SU-DHL-6 (cell line): ENCODE data around the gene POLE.

Experiments
- H2AFZ ChIP-seq: fragments of 200-600 bp; sonication (generic); 2 replicates; pipeline ENCODE4 v1.6.1; 2014; ENCODE audit warnings: low read depth, mild to moderate bottlenecking, moderate library complexity, mixed read lengths, antibody characterized with exemption, low read length; ENCODE audit not compliant: severe bottlenecking
- H3F3A ChIP-seq: fragments of 200-600 bp; shearing (Covaris generic); 2 replicates; pipeline ENCODE4 v1.6.0; 2016; ENCODE audit warnings: antibody characterized with exemption, mild to moderate bottlenecking; ENCODE audit not compliant: insufficient read depth
- H3K27ac ChIP-seq: fragments of 200-600 bp; sonication (generic); 2 replicates; pipeline ENCODE4 v1.5.1; 2016; ENCODE audit warnings: low read depth, mild to moderate bottlenecking, low read length, moderate library complexity, mixed read lengths
- H3K27me3 ChIP-seq: fragments of 200-600 bp; sonication (generic), shearing (Covaris generic); 2 replicates; pipeline ENCODE4 v1.6.0; 2014; ENCODE audit warnings: mild to moderate bottlenecking, low read length
- H3K36me3 ChIP-seq: fragments of 200-600 bp; sonication (generic); 2 replicates; pipeline ENCODE4 v1.6.1; 2014; ENCODE audit warnings: mild to moderate bottlenecking, low read length, mixed read lengths
- H3K4me2 ChIP-seq: fragments of 300-600, 200-600 bp; shearing (Covaris generic), sonication (generic); 2 replicates; pipeline ENCODE4 v1.6.0; 2014; ENCODE audit warnings: low read length, low read depth, mild to moderate bottlenecking; ENCODE audit not compliant: poor library complexity, severe bottlenecking
- H3K4me3 ChIP-seq: fragments of 200-600 bp; sonication (generic); 2 replicates; pipeline ENCODE4 v1.5.1; 2014; ENCODE audit warnings: antibody characterized with exemption, low read length, mild to moderate bottlenecking, mixed read lengths; ENCODE audit not compliant: insufficient read depth, poor library complexity, severe bottlenecking
- H3K79me2 ChIP-seq: fragments of 200-600 bp; sonication (generic); 2 replicates; pipeline ENCODE4 v1.6.1; 2014; ENCODE audit warnings: mild to moderate bottlenecking, low read length, moderate library complexity; ENCODE audit not compliant: insufficient read depth
- H3K9ac ChIP-seq: fragments of 200-600 bp; sonication (generic); 2 replicates; pipeline ENCODE4 v1.7.0; 2014; ENCODE audit warnings: mild to moderate bottlenecking, low read length
- H3K9me2 ChIP-seq: fragments of 200-600 bp; sonication (generic); replicated peaks from 2 replicates; pipeline ENCODE4 v1.6.1; 2014; ENCODE audit warnings: low read length; ENCODE audit not compliant: insufficient read depth
- H3K9me3 ChIP-seq: fragments of 200-600 bp; sonication (generic); 2 replicates; pipeline ENCODE4 v1.6.1; 2014; ENCODE audit warnings: low read length, mixed read lengths; ENCODE audit not compliant: insufficient read depth
- H4K20me1 ChIP-seq: fragments of 200-600 bp; sonication (generic); 2 replicates; pipeline ENCODE4 v1.6.1; 2014; ENCODE audit warnings: low read depth, mild to moderate bottlenecking, antibody characterized with exemption, low read length, moderate library complexity, mixed read lengths
- CTCF ChIP-seq: fragments of 200-600 bp; sonication (generic); IDR thresholded peaks from one replicate; pipeline ENCODE4 v1.5.1; 2017; ENCODE audit warnings: antibody characterized with exemption, mild to moderate bottlenecking, low read length, moderate library complexity; ENCODE audit not compliant: insufficient read depth, poor library complexity, severe bottlenecking
- EZH2phosphoT487 ChIP-seq: fragments of 200-600 bp; sonication (generic), shearing (Covaris generic); conservative IDR thresholded peaks from 2 replicates; pipeline ENCODE4 v1.6.1; 2018; ENCODE audit warnings: mild to moderate bottlenecking, antibody characterized with exemption, low read length, moderate library complexity, mixed read lengths

Gene POLE

GRCh38 chr12:132582582-132583410, 104.3 kb downstream of the POLE start:
- H4K20me1 ChIP-seq: no peaks in the 10 kb centered on the region
- H3K36me3 ChIP-seq: no peaks in the 10 kb centered on the region

GRCh38 chr12:132582058-132582420, 105.1 kb downstream of the POLE start:
- Histone ChIP-seq H3F3A (no peaks in the 10 kb centered on the region; the same call in 1 of the 2 replicates), H3K9ac (no peak overlapping the region), H3K27ac (no peak overlapping the region), H3K36me3 (no peaks in the 10 kb centered on the region), H3K4me2 (no peak overlapping the region), H3K27me3 (no peaks in the 10 kb centered on the region), H3K9me2 (no peaks in the 10 kb centered on the region), H2AFZ (no peak overlapping the region), H3K4me3 (no peak overlapping the region), H3K9me3 (no peaks in the 10 kb centered on the region), H3K79me2 (no peaks in the 10 kb centered on the region), H4K20me1 (no peaks in the 10 kb centered on the region)
- TF ChIP-seq EZH2phosphoT487 (no peak), CTCF (no peak)

More at GRCh38 chr12:132582582-132583410, 104.3 kb downstream of the POLE start:
- H3K9ac ChIP-seq: no peak overlapping the region
- no peaks in the 10 kb centered on the region for H3K27me3 ChIP-seq
- H2AFZ ChIP-seq: no peak overlapping the region
- no peaks in the 10 kb centered on the region for H3K9me3 ChIP-seq
- TF ChIP-seq EZH2phosphoT487 (no peak), CTCF (no peak)
- no peaks in the 10 kb centered on the region; the same call in 1 of the 2 replicates for H3F3A ChIP-seq
- no peak overlapping the region for H3K27ac ChIP-seq
- no peaks in the 10 kb centered on the region for H3K79me2 ChIP-seq
- no peak overlapping the region for H3K4me3 ChIP-seq
- no peaks in the 10 kb centered on the region for H3K9me2 ChIP-seq
- no peak overlapping the region for H3K4me2 ChIP-seq

GRCh38 chr12:132581348-132582057, 105.6 kb downstream of the POLE start:
- H3K27me3 ChIP-seq: no peaks in the 10 kb centered on the region
- no peaks in the 10 kb centered on the region for H4K20me1 ChIP-seq
- H3K9me2 ChIP-seq: no peaks in the 10 kb centered on the region
- H3K9ac ChIP-seq: no peak overlapping the region
- H3F3A ChIP-seq: no peaks in the 10 kb centered on the region; the same call in 1 of the 2 replicates
- H3K36me3 ChIP-seq: no peaks in the 10 kb centered on the region
- no peak overlapping the region for H3K27ac ChIP-seq
- H3K9me3 ChIP-seq: no peaks in the 10 kb centered on the region
- no peak for TF ChIP-seq EZH2phosphoT487
- TF ChIP-seq CTCF: no peak
- no peak overlapping the region for H3K4me2 ChIP-seq
- H2AFZ ChIP-seq: no peak overlapping the region
- H3K4me3 ChIP-seq: no peak overlapping the region
- no peaks in the 10 kb centered on the region for H3K79me2 ChIP-seq
